ENCODE results near the gene PCSK5.

GRCh38 chr9:75990156-75990555, 99.7 kb downstream of the PCSK5 start:
- TF ChIP-seq, protein P1, sequence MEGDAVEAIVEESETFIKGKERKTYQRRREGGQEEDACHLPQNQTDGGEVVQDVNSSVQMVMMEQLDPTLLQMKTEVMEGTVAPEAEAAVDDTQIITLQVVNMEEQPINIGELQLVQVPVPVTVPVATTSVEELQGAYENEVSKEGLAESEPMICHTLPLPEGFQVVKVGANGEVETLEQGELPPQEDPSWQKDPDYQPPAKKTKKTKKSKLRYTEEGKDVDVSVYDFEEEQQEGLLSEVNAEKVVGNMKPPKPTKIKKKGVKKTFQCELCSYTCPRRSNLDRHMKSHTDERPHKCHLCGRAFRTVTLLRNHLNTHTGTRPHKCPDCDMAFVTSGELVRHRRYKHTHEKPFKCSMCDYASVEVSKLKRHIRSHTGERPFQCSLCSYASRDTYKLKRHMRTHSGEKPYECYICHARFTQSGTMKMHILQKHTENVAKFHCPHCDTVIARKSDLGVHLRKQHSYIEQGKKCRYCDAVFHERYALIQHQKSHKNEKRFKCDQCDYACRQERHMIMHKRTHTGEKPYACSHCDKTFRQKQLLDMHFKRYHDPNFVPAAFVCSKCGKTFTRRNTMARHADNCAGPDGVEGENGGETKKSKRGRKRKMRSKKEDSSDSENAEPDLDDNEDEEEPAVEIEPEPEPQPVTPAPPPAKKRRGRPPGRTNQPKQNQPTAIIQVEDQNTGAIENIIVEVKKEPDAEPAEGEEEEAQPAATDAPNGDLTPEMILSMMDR (conservative IDR thresholded peaks at IDR 0.05; ENCODE audit: low read depth, low read length): no peak
- no peak for TF ChIP-seq EZH2 (IDR thresholded peaks at IDR 0.05; ENCODE audit: borderline replicate concordance, low read depth, low read length, poor library complexity, severe bottlenecking)

Data from A673 (cell line).